GM11168 (cell line): ENCODE measurements around the gene PROM2.
"Not testable (repeated sequence)": the region's sequence is repeated elsewhere in the genome, so short reads cannot be mapped to it uniquely, and the experiment has no call there.

Experiments
- in situ Hi-C: fragments of 300-500 bp; cut with MboI; formaldehyde crosslinking; loops from one replicate; pipeline ENCODE4 v1.12.0; 2022; ENCODE audit warnings: low sequenced_read_pairs; ENCODE audit not compliant: unreplicated experiment

Gene PROM2

GRCh38 chr2:95274291-95275150 is at the start of gene PROM2:
Gene PROM2, plus strand, starts transcription at chr2:95274449. Its CDS starts 137 bp downstream, at chr2:95274586.
- in situ Hi-C loops, result no loop called here

- in situ Hi-C loops, result no loop called here
Measured at GRCh38 chr2:95225658-95226057, 48.6 kb upstream of the PROM2 start.

DNA sequence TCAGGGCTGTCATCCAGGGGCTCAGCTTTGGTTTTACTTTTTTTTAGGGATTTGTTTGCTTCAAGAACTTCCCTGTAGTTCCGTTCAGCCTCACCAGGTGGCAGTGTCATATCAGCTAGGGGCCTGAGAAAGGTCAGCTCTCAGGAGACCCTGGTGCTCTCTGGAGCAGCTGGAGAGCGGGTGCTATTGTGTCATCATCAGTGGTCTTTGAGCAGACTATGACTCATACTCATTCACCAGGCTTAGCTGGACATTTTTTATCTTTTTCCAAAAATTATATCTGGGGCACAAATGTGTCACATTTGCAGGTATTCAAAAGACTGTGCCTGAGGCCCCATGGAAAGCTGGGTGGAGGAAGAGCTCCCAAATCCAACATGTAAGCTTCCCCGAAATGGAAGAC is 42.5 kb upstream of the PROM2 start:
- in situ Hi-C loops, result no loop called here

- in situ Hi-C loops, result no loop called here
Measured at GRCh38 chr2:95232232-95232631, 42.0 kb upstream of the PROM2 start.

- in situ Hi-C loops, result no loop called here
Measured at GRCh38 chr2:95234286-95234785, 39.9 kb upstream of the PROM2 start.

GRCh38 chr2:95234816-95235215 is 39.4 kb upstream of the PROM2 start:
- in situ Hi-C loops, result no loop called here

DNA sequence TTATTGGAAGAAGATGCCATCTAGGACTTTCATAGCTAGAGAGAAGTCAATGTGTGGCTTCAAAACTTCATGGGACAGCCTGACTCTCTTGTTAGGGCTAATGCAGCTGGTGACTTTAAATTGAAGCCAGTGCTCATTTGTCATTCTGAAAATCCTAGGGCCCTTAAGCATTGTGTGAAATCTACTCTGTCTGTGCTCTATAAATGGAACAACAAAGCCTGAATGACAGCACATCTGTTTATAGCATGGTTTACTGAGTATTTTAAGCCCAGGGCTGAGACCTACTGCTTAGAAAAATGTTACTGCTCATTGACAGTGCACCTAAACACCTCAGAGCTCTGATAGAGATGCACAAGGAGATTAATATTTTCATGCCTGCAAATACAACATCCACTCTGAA is 36.1 kb upstream of the PROM2 start:
- in situ Hi-C loops, result no loop called here

GRCh38 chr2:95240091-95240490 is 34.2 kb upstream of the PROM2 start:
- in situ Hi-C loops, result no loop called here

DNA sequence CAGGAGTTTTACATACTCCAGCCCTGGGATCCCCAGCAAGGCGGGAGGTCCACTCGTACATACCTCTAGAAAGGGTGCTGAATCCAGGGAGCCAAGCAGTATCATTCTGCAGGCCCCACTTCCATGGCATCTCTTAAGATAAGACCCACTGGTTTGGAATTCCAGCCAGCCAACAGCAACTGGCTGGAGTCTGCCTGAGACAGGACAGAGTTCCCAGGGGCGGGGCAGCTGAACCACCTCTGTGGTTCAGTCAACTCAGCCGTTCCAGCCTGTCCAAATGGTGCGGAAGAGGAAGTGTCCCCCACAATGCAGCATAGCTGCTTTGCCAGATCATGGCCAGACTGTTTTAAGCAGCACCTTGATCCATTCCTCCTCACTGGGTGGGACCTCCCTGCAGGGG is 33.7 kb upstream of the PROM2 start:
- in situ Hi-C loops, result no loop called here

DNA sequence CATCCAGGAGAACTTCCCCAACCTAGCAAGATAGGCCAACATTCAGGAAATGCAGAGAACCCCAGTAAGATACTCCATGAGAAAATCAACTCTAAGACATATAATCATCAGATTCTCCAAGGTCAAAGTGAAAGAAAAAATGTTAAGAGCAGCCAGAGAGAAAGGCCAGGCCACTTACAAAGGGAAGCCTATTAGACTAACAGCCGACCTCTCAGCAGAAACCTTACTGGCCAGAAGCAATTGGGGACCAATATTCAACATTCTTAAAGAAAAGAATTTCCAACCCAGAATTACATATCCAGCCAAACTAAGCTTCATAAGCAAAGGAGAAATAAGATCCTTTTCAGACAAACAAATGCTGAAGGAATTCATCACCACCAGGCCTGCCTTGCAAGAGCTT is 32.2 kb upstream of the PROM2 start:
- in situ Hi-C loops, result not testable (repeated sequence)

DNA sequence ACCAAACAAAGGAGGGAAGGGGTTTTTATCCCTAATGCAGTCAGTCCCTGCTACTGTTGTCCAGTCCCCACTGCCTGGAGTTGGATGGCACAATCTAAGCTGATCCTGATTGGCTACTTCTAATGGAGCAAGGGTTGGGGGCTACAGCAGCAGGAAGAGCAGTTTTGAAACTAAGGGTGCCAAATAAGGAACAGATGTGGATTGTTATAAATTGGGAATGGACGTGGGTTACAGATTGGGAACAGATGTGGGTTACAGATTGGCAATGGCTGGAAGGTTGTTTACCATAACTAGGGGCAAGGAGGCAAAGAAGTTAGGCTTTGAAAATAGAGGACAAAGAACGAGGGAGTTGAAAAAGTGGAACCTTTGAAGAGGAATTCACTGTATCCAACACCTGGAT is 16.0 kb upstream of the PROM2 start:
- in situ Hi-C loops, result no loop called here

DNA sequence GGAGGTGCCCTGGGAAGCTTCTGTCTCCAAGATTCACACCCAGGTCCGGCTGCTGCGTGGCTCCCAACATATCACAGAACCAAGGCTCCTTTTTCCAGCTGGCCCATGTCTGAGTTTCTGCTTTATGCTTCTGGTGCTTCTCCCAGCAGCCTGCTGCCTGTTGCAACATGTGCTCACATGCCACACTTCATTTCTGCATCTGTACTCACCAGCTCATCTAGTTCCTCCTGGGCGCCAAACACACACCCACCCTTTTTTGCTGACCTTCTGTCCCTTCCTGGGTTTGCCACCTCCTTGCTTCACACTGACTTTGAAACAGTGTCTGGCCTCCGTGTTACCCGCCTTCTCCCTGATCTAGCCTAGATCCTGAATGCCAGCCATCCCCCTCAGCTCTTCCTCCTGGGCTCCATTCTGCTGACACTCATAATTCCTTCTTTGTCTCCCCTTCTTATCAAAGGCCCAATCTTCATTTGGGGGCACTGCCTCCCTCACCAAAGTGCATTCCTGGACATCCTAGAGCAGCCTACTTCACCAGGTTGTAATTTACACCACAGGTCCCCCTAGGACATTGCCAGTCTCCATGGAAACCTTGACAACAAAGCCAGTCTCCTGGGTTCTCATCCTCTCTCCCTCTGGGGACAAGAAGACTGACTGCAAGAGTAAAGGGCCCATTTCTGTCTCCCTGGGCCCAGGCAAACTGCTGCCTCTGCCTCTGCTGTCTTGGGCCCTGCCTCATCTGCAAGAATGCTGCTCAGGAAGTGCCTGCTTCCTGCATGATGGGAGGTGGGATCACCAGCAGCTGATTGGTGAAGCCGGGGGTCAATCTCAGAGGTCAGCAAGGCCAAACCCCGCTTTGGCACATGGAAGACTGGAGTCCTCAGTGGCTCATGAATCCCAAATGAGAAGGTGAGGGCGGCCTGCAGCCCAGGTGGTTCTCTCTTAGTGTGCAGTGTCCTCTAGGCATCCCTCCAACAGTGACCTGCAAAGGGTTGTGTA is 13.9 kb upstream of the PROM2 start:
- in situ Hi-C loops, result no loop called here

DNA sequence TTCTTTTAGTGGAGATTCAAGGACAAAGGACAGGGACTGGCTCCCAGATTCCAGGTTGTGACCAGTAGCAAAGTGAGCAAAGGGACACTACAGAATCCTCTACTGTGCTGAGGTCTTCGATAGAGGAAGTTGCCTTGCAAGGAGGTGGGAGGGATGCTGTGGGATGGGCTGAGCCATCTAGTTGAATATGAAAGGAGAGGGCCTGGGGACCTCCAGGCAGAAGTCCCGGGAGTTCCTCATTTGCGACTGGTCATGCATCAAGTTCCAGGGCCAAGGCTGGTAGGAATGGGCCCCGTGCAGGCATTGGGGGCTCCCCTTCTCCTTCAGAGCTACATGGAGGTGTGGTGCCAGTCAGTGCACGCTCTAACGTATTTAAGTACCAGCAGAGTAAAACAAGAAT is 12.6 kb upstream of the PROM2 start:
- in situ Hi-C loops, result no loop called here

DNA sequence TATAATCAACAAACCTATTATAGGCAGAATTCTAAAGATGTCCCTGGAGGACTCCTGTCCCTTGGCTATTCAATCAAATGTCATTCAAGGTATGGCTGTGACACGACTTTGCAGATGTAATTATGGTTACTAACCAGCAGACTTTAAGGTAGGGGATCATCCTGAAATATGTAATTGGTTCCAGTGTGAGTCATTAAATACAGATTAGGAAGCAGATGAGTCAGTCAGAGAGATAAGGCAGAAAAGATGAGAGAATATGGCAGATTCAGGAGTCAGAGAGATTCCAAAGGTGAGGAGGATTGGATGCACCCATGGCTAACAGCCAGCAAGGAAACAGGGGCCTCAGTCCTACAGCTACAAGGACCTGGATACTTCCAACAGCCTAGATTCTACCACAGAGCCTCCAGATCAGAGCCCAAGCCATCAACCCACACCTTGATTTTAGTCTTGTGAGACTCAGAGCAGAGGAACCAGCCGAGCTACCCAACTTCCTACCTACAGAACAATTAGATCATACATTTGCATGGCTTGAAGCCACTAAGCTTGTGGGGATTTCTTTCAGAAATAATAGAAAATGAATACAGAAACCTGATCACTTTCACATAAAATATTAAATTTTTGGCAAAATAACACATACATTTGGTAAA is 11.2 kb upstream of the PROM2 start:
- in situ Hi-C loops, result no loop called here

DNA sequence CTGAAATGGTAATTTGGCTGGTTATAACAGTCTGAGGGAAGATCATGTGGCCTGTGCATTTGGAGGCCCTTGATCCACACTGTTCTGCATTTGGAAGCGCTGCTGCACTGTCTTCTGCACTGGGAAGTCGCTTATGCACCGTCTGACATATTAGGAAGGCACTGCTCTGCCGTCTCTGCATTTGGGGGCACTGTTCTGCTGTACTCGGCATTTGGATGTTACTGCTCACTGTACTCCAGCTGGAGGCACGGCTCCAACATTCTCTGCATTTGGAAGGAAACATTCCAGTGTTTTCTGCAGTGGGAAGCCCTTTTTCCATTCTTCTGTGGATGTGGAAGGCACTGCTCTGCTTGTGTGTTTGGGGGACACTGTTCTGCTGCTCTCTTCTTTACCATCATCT is 9.6 kb upstream of the PROM2 start:
- in situ Hi-C loops, result no loop called here

DNA sequence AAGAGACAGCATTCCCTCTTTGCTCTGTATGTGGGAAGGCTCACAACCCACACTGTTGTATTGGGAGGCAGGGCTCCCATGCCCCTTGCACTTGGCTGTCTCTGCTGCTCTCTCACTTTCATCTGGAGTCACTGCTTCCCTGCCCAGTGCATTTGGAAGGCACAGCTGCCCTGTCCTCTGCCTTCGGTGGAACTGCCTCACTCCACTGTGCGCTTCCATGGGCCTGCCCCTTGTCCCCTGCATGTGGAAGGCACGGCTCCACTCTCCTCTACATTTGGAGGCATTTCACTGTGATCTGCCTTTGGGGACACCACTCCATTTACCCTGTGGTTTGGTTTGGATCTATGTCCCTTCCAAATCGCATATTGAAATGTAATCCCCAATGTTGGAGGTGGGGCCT is 9.1 kb upstream of the PROM2 start:
- in situ Hi-C loops, result no loop called here

GRCh38 chr2:95266781-95267430 is 7.3 kb upstream of the PROM2 start:
- in situ Hi-C loops, result no loop called here

GRCh38 chr2:95267458-95268210 is 6.6 kb upstream of the PROM2 start:
- in situ Hi-C loops, result no loop called here
